ENCODE data around the gene C10orf143.

- TF ChIP-seq ZBTB43 (CRISPR knock-in tag; IDR thresholded peaks at IDR 0.05) (no peak), CTCF (IDR thresholded peaks at IDR 0.05) (no peak), NR3C1 (CRISPR knock-in tag; conservative IDR thresholded peaks at IDR 0.05; ENCODE audit: low read depth) (no peak), E2F1 (CRISPR knock-in tag; IDR thresholded peaks at IDR 0.05) (no peak), FOXP1 (CRISPR knock-in tag; IDR thresholded peaks at IDR 0.05; ENCODE audit: borderline replicate concordance) (no peak), USF2 (CRISPR knock-in tag; IDR thresholded peaks at IDR 0.05) (no peak), ATF6 (CRISPR knock-in tag; IDR thresholded peaks at IDR 0.05) (no peak), SMAD4 (CRISPR knock-in tag; IDR thresholded peaks at IDR 0.05) (no peak), KAT7 (CRISPR knock-in tag; IDR thresholded peaks at IDR 0.05; ENCODE audit: borderline replicate concordance) (no peak), GTF2I (CRISPR knock-in tag; conservative IDR thresholded peaks at IDR 0.05) (no peak), NFYB (CRISPR knock-in tag; conservative IDR thresholded peaks at IDR 0.05; ENCODE audit: low read depth) (no peak), CREB1 (CRISPR knock-in tag; IDR thresholded peaks at IDR 0.05) (no peak), ZNF138 (CRISPR knock-in tag; conservative IDR thresholded peaks at IDR 0.05) (no peak)
Observed at GRCh38 chr10:130044067-130045061, 66.3 kb downstream of the C10orf143 start.

Data from WTC11 (cell line).